HCT116 (cell line): ENCODE measurements around the gene RFTN1. TPM values are rescaled to one million over a fixed set of nuclear protein-coding genes. Genes with fewer than 3 reads are reported as not detected.

Experiments used
- ATAC-seq: fragments of 200-7000 bp; cut with Tn5 transposase; 2 replicates; pipeline ENCODE4 v1.9.1; 2020; ENCODE audit warnings: mild to moderate bottlenecking, moderate library complexity
- BruUV-seq: library from RNA; stranded (reverse); fragments of 400-500 nt; replicated peaks from 2 replicates; lab custom pipeline; 2021; lab: Mats Ljungman, UMichigan
- CTCF ChIA-PET: fragments of 300-600 bp; sonication (Branson Sonifier 250); formaldehyde crosslinking; loops from one replicate; lab custom pipeline; 2021; ENCODE audit warnings: antibody characterized with exemption; lab: Charles Lee
- POLR2A ChIA-PET: fragments of 300-600, 350-600 bp; sonication (Branson Sonifier 250); formaldehyde crosslinking; loops from one replicate; lab custom pipeline; 2021; ENCODE audit warnings: antibody characterized with exemption; lab: Charles Lee
- RAD21 ChIA-PET, 2 experiments: fragments of 300-600 bp; sonication (Branson Sonifier 250); formaldehyde crosslinking; loops; one replicate each; lab custom pipeline; 2023; ENCODE audit warnings: low total read pairs in 2 of 2; ENCODE audit not compliant: uncharacterized antibody in 2 of 2, unreplicated experiment in 2 of 2, low non-redundant PET in 1 of 2; lab: Charles Lee
- DNase-seq: peaks from one replicate; pipeline ENCODE4 v3.0.0-alpha.2; 2010; ENCODE audit warnings: low read depth, low spot score
- H2AFZ ChIP-seq: fragments of 200-600 bp; shearing (Covaris generic), sonication (generic); 2 replicates; pipeline ENCODE4 v1.6.1; 2017; ENCODE audit warnings: low read depth, mixed run types, mixed read lengths, antibody characterized with exemption, low read length; ENCODE audit not compliant: poor library complexity, severe bottlenecking
- H3K27ac ChIP-seq: 2 replicates; pipeline ENCODE4 v1.5.1; 2012; ENCODE audit warnings: low read depth, low read length
- H3K27me3 ChIP-seq: fragments of 200-600 bp; sonication (generic); 2 replicates; pipeline ENCODE4 v1.6.1; 2016; ENCODE audit warnings: mixed run types, low read length, mixed read lengths; ENCODE audit not compliant: insufficient read depth
- H3K36me3 ChIP-seq, 2 experiments: fragments of 200-500 bp in 1 of 2; fragments of 200-600 bp in 1 of 2; sonication (Bioruptor generic) in 1 of 2; sonication (generic) in 1 of 2; 2 replicates each; pipeline versions ENCODE4 v1.5.1 to v1.6.1; 2014 to 2016; ENCODE audit warnings: low read length in 2 of 2, inconsistent platforms in 1 of 2, mixed read lengths in 1 of 2, mixed run types in 1 of 2; ENCODE audit not compliant: insufficient read depth in 2 of 2, control insufficient read depth in 1 of 2
- H3K4me1 ChIP-seq, 2 experiments: fragments of 200-600 bp in 1 of 2; sonication (generic) in 1 of 2; 2 replicates each; pipeline versions ENCODE4 v1.5.1 to v1.6.1; 2012 to 2017; ENCODE audit warnings: low read length in 2 of 2, inconsistent platforms in 1 of 2, mild to moderate bottlenecking in 1 of 2, mixed read lengths in 1 of 2, mixed run types in 1 of 2, moderate library complexity in 1 of 2; ENCODE audit not compliant: insufficient read depth in 2 of 2, control insufficient read depth in 1 of 2
- H3K4me2 ChIP-seq: fragments of 200-600 bp; sonication (generic); 2 replicates; pipeline ENCODE4 v1.6.1; 2017; ENCODE audit warnings: mixed run types, low read length, mixed read lengths
- H3K4me3 ChIP-seq, 2 experiments: fragments of 200-600 bp in 1 of 2; sonication (generic) in 1 of 2; replicated peaks in 1 of 2; 2 replicates each; pipeline ENCODE4 v1.5.1; 2011 to 2016; ENCODE audit warnings: low read length in 2 of 2, control low read depth in 1 of 2, low read depth in 1 of 2, mild to moderate bottlenecking in 1 of 2, mixed read lengths in 1 of 2, mixed run types in 1 of 2
- H3K79me2 ChIP-seq: fragments of 200-600 bp; sonication (generic); 2 replicates; pipeline ENCODE4 v1.6.1; 2017; ENCODE audit warnings: mild to moderate bottlenecking, mixed run types, low read length, moderate library complexity, mixed read lengths; ENCODE audit not compliant: insufficient read depth
- H3K9ac ChIP-seq: fragments of 200-600 bp; sonication (generic); 2 replicates; pipeline ENCODE4 v1.6.1; 2016; ENCODE audit warnings: low read length, mixed read lengths
- H3K9me2 ChIP-seq: fragments of 200-600 bp; sonication (generic), shearing (Covaris generic); 2 replicates; pipeline ENCODE4 v1.6.1; 2017; ENCODE audit warnings: mixed run types, mild to moderate bottlenecking, moderate library complexity; ENCODE audit not compliant: insufficient read depth
- H3K9me3 ChIP-seq, 2 experiments: fragments of 200-500 bp in 1 of 2; fragments of 200-600 bp in 1 of 2; sonication (Bioruptor generic) in 1 of 2; sonication (generic) in 1 of 2; 2 replicates each; pipeline ENCODE4 v1.6.1; 2014 to 2017; ENCODE audit warnings: low read length in 2 of 2, mixed read lengths in 2 of 2, inconsistent platforms in 1 of 2, low read depth in 1 of 2, mild to moderate bottlenecking in 1 of 2, mixed run types in 1 of 2, moderate library complexity in 1 of 2; ENCODE audit not compliant: control insufficient read depth in 1 of 2, insufficient read depth in 1 of 2
- H4K20me1 ChIP-seq: fragments of 200-600 bp; sonication (generic), shearing (Covaris generic); 2 replicates; pipeline ENCODE4 v1.6.1; 2017; ENCODE audit warnings: mixed run types, mild to moderate bottlenecking, moderate library complexity; ENCODE audit not compliant: insufficient read depth
- ATF3 ChIP-seq: IDR thresholded peaks from 2 replicates; pipeline ENCODE4 v1.6.1; 2012
- CEBPB ChIP-seq: IDR thresholded peaks from 2 replicates; pipeline ENCODE4 v1.6.1; 2012; ENCODE audit warnings: low read depth
- EGR1 ChIP-seq: IDR thresholded peaks from 2 replicates; pipeline ENCODE4 v1.6.1; 2012; ENCODE audit warnings: low read depth
- ELF1 ChIP-seq: IDR thresholded peaks from 2 replicates; pipeline ENCODE4 v1.6.1; 2012; ENCODE audit warnings: low read depth, borderline replicate concordance
- EZH2 ChIP-seq: fragments of 200-600 bp; sonication (generic); IDR thresholded peaks from 2 replicates; pipeline ENCODE4 v1.6.1; 2017; ENCODE audit warnings: antibody characterized with exemption, mixed run types
- EZH2phosphoT487 ChIP-seq: fragments of 200-600 bp; IDR thresholded peaks from 2 replicates; pipeline ENCODE4 v1.6.1; 2018; ENCODE audit warnings: antibody characterized with exemption, borderline replicate concordance
- FOSL1 ChIP-seq: IDR thresholded peaks from 2 replicates; pipeline ENCODE4 v1.6.1; 2012; ENCODE audit warnings: low read depth
- JUND ChIP-seq: IDR thresholded peaks from 2 replicates; pipeline ENCODE4 v1.6.1; 2012
- MAX ChIP-seq: IDR thresholded peaks from 2 replicates; pipeline ENCODE4 v1.6.1; 2012
- POLR2A ChIP-seq: IDR thresholded peaks from 2 replicates; pipeline ENCODE4 v1.7.0; 2011; ENCODE audit warnings: borderline replicate concordance; ENCODE audit not compliant: insufficient read depth, insufficient read length; ENCODE audit errors: extremely low read depth
- POLR2AphosphoS5 ChIP-seq: IDR thresholded peaks from 2 replicates; pipeline ENCODE4 v1.6.1; 2011; ENCODE audit warnings: mild to moderate bottlenecking, low read depth, low read length, moderate library complexity
- RAD21 ChIP-seq: IDR thresholded peaks from 2 replicates; pipeline ENCODE4 v1.6.1; 2012; ENCODE audit warnings: low read depth, mild to moderate bottlenecking
- SIN3A ChIP-seq: IDR thresholded peaks from 2 replicates; pipeline ENCODE4 v1.6.1; 2012; ENCODE audit warnings: low read depth
- TCF7L2 ChIP-seq: IDR thresholded peaks from 2 replicates; pipeline ENCODE4 v1.7.0; 2011; ENCODE audit warnings: borderline replicate concordance, inconsistent platforms; ENCODE audit not compliant: insufficient read depth, insufficient read length; ENCODE audit errors: extremely low read depth
- YY1 ChIP-seq: IDR thresholded peaks from 2 replicates; pipeline ENCODE4 v1.6.1; 2011; ENCODE audit warnings: low read length, low read depth, moderate library complexity, mild to moderate bottlenecking; ENCODE audit not compliant: insufficient replicate concordance; ENCODE audit errors: extremely low read depth
- ZBTB33 ChIP-seq: IDR thresholded peaks from 2 replicates; pipeline ENCODE4 v1.6.1; 2011; ENCODE audit warnings: mild to moderate bottlenecking, low read length, moderate library complexity; ENCODE audit not compliant: insufficient replicate concordance; ENCODE audit errors: extremely low read depth
- ZFX ChIP-seq: fragments of 450-650 bp; IDR thresholded peaks from 2 replicates; pipeline ENCODE4 v1.6.1; 2017
- ZNF274 ChIP-seq: fragments of 200-500 bp; sonication (Bioruptor generic); IDR thresholded peaks from 2 replicates; pipeline ENCODE4 v1.6.1; 2014; ENCODE audit warnings: mild to moderate bottlenecking, low read depth, low read length, inconsistent platforms
- intact Hi-C: fragments of 100-400 bp; cut with micrococcal nuclease; formaldehyde crosslinking; loops from 2 replicates; pipeline ENCODE4 v1.10.0; 2022
- total RNA-seq: library from RNA; stranded (reverse); gene quantifications from one replicate; pipeline ENCODE4 v1.2.1, GENCODE V29; 2021; ENCODE audit not compliant: unreplicated experiment
- TF ChIP-seq, protein P1 (sequence below), 3 experiments: fragments of 200-600 bp in 1 of 3; sonication (generic) in 1 of 3; IDR thresholded peaks in 2 of 3; conservative IDR thresholded peaks in 1 of 3; 2 replicates each; pipeline ENCODE4 v1.5.1; 2012 to 2017; ENCODE audit warnings: low read depth in 2 of 3, low read length in 2 of 3, antibody characterized with exemption in 1 of 3, borderline replicate concordance in 1 of 3, control low read depth in 1 of 3, mild to moderate bottlenecking in 1 of 3, mixed read lengths in 1 of 3, mixed run types in 1 of 3, moderate library complexity in 1 of 3; ENCODE audit not compliant: insufficient read depth in 1 of 3
- TF ChIP-seq, protein P2 (sequence below): IDR thresholded peaks from 2 replicates; pipeline ENCODE4 v1.6.1; 2012; ENCODE audit warnings: low read depth

RFTN1 gene
- total RNA-seq, 1 experiment from 2014 or later = 3.9 TPM

DNA sequence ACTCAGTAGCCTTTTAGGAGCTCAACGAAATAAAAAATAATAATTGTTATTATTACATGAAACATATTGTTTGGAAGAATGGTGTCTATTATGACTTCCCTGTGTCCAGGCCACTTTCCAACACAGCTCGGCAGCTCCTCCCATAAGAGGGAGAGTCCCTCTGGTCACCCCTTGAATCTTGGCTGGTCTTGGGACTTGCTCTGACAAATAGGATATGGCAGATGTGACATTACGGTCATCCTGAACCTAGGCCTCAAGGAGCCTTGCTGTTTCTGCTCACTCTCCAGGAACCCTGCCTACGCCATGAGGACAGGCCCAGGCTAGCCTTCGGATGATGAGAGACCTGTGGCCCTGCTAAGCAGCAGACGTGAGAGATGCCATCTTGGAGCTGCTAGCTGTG, 176.7 kb downstream of the RFTN1 start:
- RAD21 ChIA-PET = no interaction called here
- Histone ChIP-seq H3K4me1 (no peaks in the 10 kb centered on the region), H3K4me3 (no peak overlapping the region), H3K9me2 (no peaks in the 10 kb centered on the region), H3K36me3 (no peaks in the 10 kb centered on the region), H3K27ac (no peak overlapping the region), H3K9ac (no peak overlapping the region), H3K79me2 (no peaks in the 10 kb centered on the region), H3K9me3 (no peaks in the 10 kb centered on the region), H3K27me3 (no peaks in the 10 kb centered on the region), H2AFZ (no peak overlapping the region), H4K20me1 (0 out of 2 replicates have a peak, but pooled peaks cover 3% of the 10 kb centered on the region), H3K4me2 (no peak overlapping the region)
- CTCF ChIA-PET = no interaction called here
- no TSS peak for BruUV-seq
- POLR2A ChIA-PET = no interaction called here
- intact Hi-C loops = no loop called here
- DNase-seq = no peak
- no peak for ATAC-seq
- TF ChIP-seq TCF7L2 = no peak
- TF ChIP-seq, protein P1, sequence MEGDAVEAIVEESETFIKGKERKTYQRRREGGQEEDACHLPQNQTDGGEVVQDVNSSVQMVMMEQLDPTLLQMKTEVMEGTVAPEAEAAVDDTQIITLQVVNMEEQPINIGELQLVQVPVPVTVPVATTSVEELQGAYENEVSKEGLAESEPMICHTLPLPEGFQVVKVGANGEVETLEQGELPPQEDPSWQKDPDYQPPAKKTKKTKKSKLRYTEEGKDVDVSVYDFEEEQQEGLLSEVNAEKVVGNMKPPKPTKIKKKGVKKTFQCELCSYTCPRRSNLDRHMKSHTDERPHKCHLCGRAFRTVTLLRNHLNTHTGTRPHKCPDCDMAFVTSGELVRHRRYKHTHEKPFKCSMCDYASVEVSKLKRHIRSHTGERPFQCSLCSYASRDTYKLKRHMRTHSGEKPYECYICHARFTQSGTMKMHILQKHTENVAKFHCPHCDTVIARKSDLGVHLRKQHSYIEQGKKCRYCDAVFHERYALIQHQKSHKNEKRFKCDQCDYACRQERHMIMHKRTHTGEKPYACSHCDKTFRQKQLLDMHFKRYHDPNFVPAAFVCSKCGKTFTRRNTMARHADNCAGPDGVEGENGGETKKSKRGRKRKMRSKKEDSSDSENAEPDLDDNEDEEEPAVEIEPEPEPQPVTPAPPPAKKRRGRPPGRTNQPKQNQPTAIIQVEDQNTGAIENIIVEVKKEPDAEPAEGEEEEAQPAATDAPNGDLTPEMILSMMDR (IDR thresholded peaks at IDR 0.05 in 2 of 3, conservative IDR thresholded peaks at IDR 0.05 in 1 of 3; ENCODE audit: borderline replicate concordance in 1 of 3, insufficient read depth in 1 of 3, low read depth in 2 of 3, low read length in 2 of 3) = no peak
- no peak for TF ChIP-seq JUND
- TF ChIP-seq YY1 = no peak
- TF ChIP-seq POLR2A = no peak
- TF ChIP-seq EZH2phosphoT487 = no peak
- TF ChIP-seq EGR1 = no peak
- TF ChIP-seq SIN3A = no peak
- TF ChIP-seq ATF3 = no peak
- TF ChIP-seq ZFX = no peak
- TF ChIP-seq FOSL1 = no peak
- no peak for TF ChIP-seq ZNF274
- TF ChIP-seq CEBPB = no peak
- no peak for TF ChIP-seq POLR2AphosphoS5
- no peak for TF ChIP-seq ELF1
- TF ChIP-seq EZH2 = no peak
- TF ChIP-seq ZBTB33 = no peak
- TF ChIP-seq, protein P2, sequence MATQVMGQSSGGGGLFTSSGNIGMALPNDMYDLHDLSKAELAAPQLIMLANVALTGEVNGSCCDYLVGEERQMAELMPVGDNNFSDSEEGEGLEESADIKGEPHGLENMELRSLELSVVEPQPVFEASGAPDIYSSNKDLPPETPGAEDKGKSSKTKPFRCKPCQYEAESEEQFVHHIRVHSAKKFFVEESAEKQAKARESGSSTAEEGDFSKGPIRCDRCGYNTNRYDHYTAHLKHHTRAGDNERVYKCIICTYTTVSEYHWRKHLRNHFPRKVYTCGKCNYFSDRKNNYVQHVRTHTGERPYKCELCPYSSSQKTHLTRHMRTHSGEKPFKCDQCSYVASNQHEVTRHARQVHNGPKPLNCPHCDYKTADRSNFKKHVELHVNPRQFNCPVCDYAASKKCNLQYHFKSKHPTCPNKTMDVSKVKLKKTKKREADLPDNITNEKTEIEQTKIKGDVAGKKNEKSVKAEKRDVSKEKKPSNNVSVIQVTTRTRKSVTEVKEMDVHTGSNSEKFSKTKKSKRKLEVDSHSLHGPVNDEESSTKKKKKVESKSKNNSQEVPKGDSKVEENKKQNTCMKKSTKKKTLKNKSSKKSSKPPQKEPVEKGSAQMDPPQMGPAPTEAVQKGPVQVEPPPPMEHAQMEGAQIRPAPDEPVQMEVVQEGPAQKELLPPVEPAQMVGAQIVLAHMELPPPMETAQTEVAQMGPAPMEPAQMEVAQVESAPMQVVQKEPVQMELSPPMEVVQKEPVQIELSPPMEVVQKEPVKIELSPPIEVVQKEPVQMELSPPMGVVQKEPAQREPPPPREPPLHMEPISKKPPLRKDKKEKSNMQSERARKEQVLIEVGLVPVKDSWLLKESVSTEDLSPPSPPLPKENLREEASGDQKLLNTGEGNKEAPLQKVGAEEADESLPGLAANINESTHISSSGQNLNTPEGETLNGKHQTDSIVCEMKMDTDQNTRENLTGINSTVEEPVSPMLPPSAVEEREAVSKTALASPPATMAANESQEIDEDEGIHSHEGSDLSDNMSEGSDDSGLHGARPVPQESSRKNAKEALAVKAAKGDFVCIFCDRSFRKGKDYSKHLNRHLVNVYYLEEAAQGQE = no peak
- TF ChIP-seq RAD21 = no peak
- no peak for TF ChIP-seq MAX
